Hematopoietic multipotent progenitor cell treated with erythropoietin and hydrocortisone succinate and interleukin-3 and kit ligand, for 15 days (in vitro differentiated cells): Measurements from ENCODE around the gene PLK5.
"Not testable (repeated sequence)": the region's sequence is repeated elsewhere in the genome, so short reads cannot be mapped to it uniquely, and the experiment has no call there.

Source experiments
- DNase-seq: peaks from one replicate; pipeline ENCODE4 v3.0.0-alpha.2; 2015; ENCODE audit warnings: low spot score

PLK5 gene, protein sequence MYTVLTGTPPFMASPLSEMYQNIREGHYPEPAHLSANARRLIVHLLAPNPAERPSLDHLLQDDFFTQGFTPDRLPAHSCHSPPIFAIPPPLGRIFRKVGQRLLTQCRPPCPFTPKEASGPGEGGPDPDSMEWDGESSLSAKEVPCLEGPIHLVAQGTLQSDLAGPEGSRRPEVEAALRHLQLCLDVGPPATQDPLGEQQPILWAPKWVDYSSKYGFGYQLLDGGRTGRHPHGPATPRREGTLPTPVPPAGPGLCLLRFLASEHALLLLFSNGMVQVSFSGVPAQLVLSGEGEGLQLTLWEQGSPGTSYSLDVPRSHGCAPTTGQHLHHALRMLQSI

DNA sequence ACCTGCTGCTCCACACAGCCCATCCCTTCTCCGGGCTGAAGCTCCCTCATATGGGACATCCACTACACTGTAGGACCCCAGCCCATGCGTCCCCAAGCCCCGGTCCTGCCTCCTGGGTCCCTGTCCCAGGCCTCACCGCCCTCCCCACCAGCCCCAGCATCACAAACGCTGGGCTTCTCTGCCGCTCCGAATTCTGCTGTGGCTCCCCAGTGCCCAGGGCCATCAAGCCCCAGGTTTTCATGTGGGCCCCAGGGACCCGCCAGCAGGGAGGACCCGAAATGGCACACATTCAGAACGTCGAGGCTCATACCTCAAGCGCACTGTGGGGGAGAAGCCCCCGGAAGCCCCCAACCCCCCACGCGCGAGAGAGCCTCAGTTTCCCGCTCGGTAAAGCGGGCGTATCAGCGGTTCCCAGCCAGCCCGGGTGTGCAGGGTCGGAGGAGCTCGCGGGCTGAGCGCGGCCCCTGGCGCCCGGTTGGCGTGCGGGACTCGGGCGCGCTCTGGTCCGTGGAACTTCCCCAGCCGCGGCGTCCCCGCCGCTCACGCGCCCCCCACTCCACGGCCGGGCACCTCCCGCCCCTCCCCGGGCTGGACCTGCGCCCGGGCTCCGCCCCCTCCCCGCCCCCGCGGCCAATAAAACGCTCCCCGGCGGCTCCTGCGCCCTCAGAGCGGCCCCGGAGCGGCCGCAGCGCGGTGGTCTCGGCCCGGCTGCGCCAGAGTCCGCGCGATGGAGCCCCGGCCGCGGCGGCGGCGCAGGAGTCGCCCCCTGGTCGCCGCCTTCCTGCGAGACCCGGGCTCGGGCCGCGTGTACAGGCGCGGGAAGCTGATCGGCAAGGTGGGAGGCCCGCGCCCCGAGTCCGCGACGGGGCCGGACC, at the start of gene PLK5:
Gene PLK5, plus strand, starts transcription at position 666 of the 875 bp plus-strand sequence. CDS start 2,920 bp downstream, outside the sequence.
- no peak for DNase-seq

DNA sequence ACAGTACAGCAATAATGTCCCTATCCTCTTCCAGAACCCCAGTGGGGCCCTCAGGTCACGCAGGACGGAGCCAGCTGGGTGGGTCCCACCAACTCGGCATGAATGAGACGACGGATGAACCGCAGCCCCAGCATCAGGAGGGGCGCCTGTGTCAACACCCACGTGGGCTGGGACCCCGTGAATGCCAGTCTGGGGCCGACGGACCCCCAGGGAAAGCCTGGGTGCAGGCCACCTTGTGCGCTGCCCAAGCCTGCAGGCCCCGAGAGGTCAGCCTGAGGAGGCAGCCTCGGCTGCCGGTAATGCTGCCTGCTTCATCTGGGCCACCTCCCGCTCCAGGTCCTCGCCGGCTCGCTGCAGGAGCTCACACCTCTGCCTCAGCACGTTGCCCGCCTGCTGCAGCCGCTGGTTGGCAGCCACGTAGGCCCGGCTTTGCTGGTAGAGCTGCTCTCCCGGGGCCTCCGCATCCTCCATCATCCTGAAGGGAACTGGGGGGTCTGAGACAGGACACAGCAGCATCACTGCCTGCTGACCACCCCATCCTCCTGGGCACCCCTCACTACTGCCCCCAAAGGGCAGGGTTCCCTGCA, 49.0 kb upstream of the PLK5 start:
- DNase-seq, result no peak

DNA sequence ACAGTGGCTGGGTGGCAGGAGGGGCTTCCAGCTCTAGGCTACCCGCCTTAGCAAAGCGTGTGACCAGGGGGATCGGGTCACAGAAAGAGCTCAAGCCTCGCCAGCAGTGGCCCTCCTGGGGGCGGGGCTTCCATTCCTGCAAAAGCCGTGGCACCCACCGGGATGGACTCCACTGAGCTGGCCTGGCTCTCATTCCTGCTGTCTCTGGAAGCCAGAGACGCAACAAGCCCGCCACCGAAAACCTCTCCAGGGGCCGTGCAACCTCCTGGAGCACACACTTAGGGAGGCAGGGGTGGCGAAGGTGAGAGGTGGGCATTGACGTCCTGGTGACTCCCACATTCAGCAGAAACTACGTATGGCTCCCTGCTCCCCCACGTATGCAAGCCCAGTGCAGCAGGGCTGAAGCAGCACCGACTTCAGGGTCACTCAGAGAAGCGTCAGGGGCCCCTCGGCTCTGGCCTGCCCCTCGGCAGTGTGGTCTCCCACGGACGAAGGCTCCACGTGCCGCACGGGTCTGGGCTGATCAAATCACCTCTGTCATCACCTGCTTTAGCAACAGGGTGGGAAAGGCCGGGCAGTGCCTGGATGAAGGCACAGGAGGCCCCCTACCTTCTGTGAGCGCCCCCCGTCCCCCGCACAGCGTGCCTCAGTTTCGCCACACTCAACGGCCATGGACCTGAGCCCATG, 48.0 kb upstream of the PLK5 start:
- no peak for DNase-seq

DNA sequence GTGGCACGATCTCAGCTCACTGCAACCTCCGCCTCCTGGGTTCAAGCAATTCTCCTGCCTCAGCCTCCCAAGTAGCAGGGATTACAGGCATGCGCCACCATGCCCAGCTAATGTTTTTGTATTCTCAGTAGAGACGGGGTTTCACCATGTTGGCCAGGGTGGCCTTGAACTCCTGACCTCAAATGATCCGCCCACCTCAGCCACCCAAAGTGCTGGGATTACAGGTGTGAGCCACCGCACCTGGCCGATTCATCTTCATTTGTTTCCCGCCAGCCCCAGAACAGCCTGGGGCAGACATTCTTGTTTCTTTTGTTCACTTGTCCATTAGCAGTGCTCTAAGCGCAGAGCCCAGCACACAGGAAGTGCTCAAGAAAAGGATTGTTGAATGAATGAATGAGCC, 46.8 kb upstream of the PLK5 start:
- not testable (repeated sequence) for DNase-seq

DNA sequence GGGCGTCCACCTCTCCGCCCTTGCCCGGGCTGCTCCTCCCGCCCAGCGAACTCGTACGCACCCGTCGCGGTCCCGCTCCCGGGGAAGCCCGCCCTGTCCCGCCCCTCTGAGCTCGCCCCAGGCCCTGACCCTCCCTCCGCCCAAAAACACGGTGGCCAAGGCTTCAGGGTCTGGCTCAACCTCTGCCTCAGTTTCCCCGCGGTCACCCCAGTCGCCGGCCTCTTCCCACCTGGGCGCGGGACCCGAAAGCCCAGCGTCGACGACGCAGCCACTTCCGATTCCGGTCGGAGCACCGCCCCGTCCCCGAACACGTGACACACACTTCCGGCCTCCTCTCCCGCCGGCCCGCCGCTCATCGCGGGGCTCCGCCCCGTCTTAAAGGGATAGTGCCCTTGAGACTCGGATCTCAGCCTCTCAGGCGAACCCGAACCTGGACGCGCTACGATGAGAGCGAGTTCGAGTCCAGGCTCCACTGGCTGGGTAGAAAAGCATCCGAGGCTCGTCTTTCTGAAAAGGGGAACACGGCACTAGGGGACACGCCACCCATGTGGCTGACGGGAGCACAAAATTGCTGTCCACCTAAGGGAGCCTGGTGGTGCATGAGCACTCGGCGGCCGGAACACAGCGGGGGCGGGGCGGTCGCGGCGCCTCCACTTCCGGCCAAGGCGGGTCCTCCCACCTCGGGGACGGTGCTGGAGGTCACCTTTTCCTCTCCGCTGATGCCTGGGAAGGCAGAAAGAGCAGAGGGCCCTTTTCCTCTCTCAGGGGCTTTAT, 44.8 kb upstream of the PLK5 start, which contains the start of gene C19orf25:
Gene C19orf25, minus strand, starts transcription at position 282 of the 774 bp plus-strand sequence. CDS start 312 bp downstream, outside the sequence.
- DNase-seq, result peak; percentile 93

DNA sequence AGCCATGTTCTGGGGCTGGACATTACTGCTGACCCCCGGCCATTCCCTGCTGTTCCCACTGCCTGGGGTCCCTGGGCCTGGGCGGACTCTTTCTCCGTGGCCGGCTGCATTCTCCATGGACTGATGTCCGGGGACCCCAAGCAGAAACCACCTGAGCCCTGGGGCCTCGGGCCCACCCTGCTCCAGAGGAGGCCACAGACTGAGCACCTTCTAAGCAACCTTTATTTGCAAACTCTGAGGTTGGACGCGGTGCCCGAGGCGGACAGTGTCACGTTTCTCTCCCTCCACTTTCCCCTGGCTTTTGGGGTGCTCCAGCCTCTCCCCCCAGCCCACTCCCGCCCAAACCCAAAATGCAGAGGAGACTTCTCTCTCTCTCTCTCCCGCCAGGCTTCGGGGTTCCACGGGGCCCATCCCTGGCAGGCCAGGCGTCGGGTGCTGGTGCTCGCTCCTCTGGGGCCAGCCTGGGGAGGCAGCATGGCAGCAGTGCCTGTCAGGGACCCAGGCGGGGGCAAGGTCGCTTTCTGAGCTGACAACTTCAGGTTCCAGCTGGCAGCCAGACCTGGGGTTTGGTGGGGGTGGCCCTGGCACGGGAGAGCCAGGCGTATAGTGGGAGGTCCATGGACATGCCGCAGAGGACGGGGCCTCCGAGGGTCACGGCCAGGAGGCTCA, 42.5 kb upstream of the PLK5 start:
- DNase-seq, result no peak

DNA sequence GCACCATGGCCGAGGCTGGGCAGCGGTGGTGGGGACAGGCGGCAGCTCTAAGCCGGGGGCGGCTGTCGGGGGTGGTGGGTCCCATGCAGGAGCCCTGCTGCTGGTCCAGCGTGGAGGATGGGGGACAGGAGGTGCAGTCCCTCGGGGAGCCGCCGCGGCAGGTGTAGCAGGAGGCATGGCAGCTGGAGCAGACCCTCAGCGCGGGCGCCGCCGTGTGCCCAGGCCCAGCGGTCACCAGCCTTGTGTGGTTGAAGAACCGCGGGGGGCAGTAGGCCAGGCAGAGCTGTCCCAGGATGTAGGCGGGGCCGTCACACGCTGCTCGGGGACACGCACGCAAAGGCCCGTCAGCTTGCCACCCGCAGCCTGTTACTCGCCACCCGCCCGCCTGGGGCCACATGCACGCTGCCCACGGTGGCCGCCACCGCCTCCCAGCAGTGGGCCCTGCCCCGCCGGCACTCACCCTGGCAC, 42.0 kb upstream of the PLK5 start:
- no peak for DNase-seq

DNA sequence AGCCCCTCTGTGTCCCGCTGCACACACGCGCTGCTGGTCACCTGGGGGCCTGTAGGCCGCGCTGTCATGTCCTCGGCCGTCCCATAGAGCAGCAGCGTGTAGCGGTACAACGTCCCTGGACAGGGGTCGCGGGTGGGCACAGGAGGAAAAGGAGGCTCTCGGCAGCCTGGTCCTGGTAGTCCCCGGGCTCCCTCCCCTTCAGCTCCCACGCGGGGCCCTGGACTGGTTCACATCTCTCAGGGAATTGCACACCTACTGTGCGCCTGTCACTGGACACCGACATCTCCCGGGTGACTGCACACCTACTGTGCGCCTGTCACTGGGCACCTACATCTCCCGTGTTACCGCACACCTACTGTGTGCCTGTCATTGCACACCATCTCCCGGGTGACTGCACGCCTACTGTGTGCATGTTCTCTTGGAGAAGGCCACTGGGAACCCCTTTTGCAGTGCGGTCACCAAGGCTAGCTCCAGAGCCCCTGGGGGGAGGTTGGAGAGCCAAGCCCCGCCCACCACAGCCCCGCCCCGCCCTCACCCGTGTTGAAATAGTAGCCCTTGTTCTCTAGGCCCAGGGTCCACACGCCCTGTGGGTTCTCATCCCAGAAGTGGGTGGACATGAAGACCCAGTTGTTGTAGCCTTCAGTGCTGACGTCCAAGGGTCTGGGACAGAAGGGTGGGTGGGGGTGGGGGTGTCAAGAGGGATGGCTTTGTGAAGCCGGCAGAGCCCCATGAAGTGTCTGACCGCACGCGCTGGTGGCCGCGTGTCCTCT, 41.3 kb upstream of the PLK5 start:
- no peak for DNase-seq

DNA sequence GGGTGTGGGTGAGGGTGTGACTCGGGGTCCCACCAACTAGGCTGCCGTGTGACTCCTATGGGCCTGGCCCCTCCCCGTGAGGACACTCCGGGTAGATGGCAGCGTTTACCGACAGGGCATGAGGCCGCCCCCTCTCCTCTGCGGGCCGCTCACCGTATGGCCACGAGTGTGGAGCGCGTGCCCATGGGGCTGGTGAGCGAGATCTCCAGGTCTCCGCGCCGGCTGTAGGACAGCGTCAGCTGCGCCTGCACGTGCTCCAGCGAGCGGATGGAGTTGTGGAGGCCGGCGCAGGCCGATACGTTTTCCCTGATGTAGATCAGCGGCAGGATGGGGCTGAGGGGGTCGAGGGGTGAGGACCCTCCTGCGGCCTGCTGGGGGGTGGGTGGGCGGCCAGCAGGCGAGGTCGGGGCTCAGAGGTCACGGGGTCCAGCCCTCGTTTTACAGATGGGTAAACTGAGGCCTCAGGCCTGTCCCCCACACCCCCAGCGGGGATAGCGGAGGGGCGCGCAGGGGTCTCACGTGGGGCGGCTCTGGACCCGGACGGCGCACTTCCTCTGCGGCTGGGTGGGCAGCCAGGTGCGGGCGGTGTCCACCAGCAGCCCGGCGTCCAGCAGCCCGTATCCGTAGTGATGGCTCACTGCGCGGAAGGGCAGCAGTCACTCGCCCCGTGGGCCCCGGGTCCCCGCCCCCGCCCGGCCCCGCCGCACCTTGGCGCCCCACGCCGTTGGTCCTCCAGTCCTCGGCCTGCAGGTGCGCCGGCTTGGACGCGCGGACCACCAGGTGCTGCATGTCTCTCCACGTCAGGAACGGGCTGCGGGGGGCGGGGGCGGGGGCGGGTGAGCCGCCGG, 40.5 kb upstream of the PLK5 start:
- DNase-seq, result no peak

DNA sequence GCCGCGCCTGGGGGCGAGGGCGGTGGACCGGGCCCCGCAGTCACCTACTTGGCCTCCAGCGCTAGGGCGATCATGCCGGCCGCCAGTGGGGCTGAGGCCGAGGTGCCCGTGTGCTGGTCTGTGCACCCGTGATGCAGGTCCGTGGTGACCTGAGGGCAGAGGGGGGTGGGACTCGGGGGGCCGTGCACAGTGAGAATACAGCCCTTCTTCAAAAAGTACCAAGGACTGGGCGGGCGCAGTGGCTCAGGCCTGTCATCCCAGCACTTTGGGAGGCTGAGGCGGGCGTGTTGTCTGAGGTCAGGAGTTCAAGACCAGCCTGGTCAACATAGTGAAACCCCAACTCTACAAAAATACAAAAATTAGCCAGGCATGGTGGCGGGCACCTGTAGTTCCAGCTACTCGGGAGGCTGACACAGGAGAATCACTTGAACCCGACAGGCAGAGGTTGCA, 39.9 kb upstream of the PLK5 start:
- no peak for DNase-seq

DNA sequence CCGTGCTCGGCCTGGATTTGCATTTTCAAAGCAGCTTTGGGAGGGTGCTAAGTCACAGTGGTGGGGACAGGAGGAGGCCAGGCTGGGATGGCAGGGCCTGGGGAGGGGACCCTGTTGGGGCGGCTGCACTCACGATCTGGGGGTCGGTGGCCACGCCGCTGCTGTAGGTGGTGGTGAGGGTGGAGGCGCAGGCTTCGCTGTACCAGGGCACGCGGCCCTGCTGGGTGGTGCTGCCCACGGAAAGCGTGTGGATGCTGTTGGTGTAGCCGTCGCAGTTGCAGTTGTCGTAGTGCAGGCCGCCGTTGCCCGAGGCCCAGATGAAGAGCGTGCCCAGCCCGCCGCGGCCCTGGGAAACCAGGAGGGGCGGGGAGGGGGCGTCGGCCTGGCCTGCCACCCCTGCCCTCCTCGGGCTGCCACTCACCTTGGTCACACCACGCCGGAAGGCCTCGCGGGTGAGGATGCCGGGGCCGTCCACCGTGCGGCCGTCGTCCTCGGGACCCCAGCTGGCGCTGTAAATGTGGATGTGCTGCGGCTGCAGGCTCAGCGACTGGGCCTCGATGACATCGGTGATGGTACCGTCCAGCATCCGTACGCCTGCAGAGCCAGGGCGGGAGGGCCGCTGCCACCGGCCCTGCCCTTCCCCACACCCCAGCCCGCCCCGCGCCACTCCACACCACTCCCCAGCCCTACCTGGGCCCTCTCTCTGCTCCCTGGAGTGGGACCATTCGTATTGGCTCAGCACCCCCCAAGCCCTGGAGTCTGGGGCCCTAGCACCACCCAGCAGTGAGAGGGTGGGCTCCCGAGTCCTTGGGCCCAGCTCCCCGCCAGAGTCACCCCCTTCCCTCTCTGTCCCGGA, 36.9 kb upstream of the PLK5 start:
- no peak for DNase-seq

DNA sequence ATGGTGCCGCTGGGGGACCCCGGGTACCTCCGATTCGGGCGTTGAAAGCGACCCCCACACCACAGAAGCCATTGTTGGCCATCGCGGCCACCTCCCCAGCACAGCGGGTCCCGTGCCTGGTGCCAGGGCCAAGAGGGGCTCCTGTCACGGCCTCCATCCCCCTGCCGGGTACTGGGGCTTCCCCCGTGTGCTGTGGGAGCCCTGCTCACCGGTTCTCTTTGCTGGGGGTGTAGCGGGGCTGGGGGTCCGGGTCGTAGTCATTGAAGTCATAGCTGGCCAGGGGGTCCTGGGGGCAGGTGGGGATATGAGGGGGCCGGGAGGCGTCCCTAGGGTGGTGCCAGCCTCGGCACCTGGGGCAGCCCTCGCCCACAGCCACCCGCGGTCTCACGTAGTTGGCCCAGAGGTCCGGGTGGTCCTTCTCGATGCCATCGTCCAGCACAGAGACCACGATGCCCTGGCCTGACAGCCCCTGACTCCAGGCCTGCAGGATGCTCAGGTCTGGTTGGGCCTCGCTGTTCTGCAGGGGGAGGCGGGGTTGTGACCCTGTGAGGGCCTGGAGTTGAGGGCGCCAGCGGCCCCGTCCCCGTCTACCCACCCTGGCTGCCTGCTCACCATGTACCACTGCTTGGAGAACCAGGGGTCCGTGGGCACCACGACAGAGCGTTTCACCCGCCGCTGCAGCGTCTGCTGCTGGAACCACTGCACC, 36.1 kb upstream of the PLK5 start:
- DNase-seq, result no peak

DNA sequence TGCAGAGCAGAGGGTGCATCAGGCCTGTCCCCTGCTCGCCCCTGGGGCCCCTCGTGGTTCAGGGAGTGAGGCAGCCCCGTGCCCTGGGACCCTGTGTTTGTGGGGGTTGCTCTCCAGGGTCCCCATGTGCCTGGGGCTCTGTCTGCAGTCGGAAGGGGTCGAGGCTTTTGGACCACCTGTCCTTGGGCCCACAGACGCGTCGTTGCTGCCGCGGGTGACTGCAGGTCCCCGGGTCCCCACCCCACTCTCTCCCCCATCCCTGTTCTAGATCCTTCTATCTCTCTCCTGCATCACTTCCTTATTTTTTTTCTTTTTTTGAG, 35.6 kb upstream of the PLK5 start:
- no peak for DNase-seq

DNA sequence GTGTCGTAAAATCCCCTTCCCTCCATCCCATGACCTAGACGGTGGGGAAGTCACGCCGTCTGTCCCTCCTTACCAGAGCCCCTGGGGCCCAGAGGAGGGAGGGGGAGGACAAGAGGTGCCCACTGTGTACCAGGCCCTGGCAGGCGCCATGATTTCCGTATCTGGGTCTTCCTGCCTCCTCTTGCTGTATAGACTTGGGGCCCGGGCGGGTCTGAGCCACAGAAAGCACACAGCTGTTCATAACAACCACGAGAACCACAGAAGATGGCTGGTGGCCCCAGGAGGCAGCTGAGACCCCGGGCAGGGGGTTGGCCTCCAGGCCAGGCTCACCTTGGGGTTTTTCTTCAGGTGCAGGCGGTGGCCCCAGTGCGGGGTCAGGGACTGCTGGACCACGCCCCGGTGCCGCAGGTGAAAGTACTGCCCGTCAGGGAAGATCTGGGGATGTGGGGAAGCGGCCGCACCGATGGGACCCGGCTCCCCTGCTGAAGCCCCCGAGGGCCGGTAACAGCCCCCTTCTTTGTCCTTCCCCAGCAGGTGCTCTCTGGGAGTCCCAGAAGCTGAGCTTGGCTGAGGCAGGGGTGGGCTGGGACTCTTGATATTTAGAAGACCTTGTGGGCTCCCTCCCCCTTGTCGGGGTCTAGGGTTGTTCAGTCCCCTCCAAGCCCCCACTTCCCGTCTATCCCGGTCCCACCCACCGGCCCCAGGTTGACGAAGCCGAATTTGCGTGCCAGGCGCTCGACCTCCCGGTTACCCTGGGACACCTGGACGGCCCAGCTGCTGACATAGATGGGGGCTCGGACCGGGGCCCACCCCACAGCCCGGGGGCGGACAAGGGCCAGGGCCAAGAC, 34.2 kb upstream of the PLK5 start:
- no peak for DNase-seq

DNA sequence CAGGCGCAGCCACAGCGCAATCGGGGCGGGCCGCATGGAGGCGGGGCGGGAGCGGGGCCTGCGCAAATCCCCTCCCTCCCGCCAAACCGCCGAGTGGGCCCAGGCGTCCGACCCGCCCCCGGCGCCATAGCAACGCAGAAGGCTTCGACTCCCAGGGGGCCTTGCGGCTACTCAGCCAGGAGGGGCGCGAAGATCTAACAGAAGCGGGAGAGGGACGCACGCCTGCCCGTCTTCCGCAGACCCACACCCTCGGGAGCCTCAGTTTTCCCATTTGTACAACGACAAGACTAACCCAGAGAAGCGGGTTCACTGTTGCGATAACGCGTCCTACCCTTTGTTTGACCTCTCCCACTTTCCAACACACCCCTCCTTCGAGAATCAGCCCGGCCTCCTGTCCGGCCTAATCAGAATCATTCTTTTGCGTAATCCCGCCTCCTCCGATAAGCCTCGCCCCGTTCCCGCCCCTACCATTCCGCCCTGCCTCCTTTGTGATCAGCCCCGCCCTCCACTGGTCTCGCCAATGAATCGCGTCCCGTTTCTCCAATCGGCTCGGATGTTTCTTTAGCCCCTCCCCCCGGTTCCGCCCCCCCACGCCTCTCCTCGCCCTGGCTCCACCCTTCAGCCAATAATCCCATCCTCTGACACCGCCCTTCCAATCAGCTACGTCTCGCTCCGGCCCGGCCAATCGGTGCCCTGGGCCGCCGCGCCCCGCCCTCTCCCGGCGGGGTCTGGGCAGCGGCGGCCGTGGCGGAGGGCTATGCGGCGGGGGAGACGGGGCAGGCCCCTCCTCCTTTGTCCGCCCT, 33.4 kb upstream of the PLK5 start, which contains the start of gene PCSK4:
Gene PCSK4, minus strand, starts transcription at position 40 of the 803 bp plus-strand sequence. Its CDS starts 4 bp downstream, at position 36.
- peak; percentile 96 for DNase-seq
